Measurements from ENCODE around the gene PPP1R14B.

DNA sequence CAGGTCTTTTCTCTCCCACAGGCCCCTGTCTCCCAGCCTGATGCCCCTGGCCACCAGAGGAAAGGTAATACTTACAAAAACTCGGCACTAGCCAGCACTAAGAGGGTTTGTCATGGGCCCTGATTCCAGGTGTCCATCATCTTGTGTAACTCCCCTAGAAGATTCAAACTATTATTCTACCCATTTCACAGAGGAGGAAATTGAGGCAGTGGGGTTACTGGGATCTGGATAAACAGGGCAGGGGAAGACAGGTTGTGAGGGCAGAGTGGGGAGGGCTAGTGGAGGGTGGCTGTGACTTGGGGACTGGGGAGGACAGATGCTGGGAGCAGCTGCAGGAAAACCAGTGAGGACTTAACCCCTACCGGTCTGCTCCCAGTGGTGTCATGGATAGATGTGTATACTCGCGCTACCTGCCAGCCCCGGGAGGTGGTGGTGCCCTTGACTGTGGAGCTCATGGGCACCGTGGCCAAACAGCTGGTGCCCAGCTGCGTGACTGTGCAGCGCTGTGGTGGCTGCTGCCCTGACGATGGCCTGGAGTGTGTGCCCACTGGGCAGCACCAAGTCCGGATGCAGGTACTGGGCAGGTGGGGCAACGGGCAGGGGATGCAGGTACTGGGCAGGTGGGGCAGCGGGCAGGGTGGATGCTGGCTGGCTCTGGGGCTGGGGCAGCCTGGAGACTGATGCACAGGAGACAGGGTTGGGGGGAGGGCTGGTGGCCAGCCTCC, 11.1 kb downstream of the PPP1R14B start:
- TF ChIP-seq EZH2 (IDR thresholded peaks at IDR 0.05; ENCODE audit: low read depth) = no peak
- TF ChIP-seq, protein P1, sequence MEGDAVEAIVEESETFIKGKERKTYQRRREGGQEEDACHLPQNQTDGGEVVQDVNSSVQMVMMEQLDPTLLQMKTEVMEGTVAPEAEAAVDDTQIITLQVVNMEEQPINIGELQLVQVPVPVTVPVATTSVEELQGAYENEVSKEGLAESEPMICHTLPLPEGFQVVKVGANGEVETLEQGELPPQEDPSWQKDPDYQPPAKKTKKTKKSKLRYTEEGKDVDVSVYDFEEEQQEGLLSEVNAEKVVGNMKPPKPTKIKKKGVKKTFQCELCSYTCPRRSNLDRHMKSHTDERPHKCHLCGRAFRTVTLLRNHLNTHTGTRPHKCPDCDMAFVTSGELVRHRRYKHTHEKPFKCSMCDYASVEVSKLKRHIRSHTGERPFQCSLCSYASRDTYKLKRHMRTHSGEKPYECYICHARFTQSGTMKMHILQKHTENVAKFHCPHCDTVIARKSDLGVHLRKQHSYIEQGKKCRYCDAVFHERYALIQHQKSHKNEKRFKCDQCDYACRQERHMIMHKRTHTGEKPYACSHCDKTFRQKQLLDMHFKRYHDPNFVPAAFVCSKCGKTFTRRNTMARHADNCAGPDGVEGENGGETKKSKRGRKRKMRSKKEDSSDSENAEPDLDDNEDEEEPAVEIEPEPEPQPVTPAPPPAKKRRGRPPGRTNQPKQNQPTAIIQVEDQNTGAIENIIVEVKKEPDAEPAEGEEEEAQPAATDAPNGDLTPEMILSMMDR (conservative IDR thresholded peaks at IDR 0.05) = no peak
